Activated CD4-positive, alpha-beta T cell treated with anti-CD3 and anti-CD28 coated beads, Interleukin-2, Interleukin-4, amounts not matched to agents 100 ng/mL and 50 ng/mL, durations not matched to agents 16 hours and 8 hours (primary cell): ENCODE data around the gene B4GALT5.
"Not testable (repeated sequence)": the region's sequence is repeated elsewhere in the genome, so short reads cannot be mapped to it uniquely, and the experiment has no call there.

Experiments
- DNase-seq: peaks from one replicate; pipeline ENCODE4 v3.0.0-alpha.2; 2020; ENCODE audit warnings: low spot score

The B4GALT5 gene

GRCh38 chr20:49679634-49680033 lies 34.0 kb downstream of the B4GALT5 start:
- DNase-seq = no peak

GRCh38 chr20:49677777-49678758 lies 35.6 kb downstream of the B4GALT5 start:
- no peak for DNase-seq

- peak; percentile 82 for DNase-seq
Measured at GRCh38 chr20:49676581-49677291, 36.9 kb downstream of the B4GALT5 start.

GRCh38 chr20:49675368-49676151 lies 38.1 kb downstream of the B4GALT5 start:
- DNase-seq = peak; percentile 73

- no peak for DNase-seq
Measured at GRCh38 chr20:49674383-49675352, 39.0 kb downstream of the B4GALT5 start.

- no peak for DNase-seq
Measured at GRCh38 chr20:49672096-49672664, 41.5 kb downstream of the B4GALT5 start.

- DNase-seq = no peak
Measured at GRCh38 chr20:49671433-49671832, 42.2 kb downstream of the B4GALT5 start.

GRCh38 chr20:49669601-49670189 lies 44.0 kb downstream of the B4GALT5 start:
- DNase-seq = peak; percentile 82

GRCh38 chr20:49668878-49669195 lies 44.8 kb downstream of the B4GALT5 start:
- not testable (repeated sequence) for DNase-seq

GRCh38 chr20:49668181-49668877 lies 45.3 kb downstream of the B4GALT5 start:
- peak; percentile 69 for DNase-seq

GRCh38 chr20:49666911-49667310 lies 46.8 kb downstream of the B4GALT5 start:
- DNase-seq = no peak

GRCh38 chr20:49665796-49666195 lies 47.9 kb downstream of the B4GALT5 start:
- DNase-seq = no peak

GRCh38 chr20:49664612-49665313 lies 48.9 kb downstream of the B4GALT5 start:
- no peak for DNase-seq

- no peak for DNase-seq
Measured at GRCh38 chr20:49663112-49663511, 50.6 kb downstream of the B4GALT5 start.

- DNase-seq = peak; percentile 42
Measured at GRCh38 chr20:49661560-49662329, 51.9 kb downstream of the B4GALT5 start.

GRCh38 chr20:49660912-49661311 lies 52.8 kb downstream of the B4GALT5 start:
- DNase-seq = no peak

- no peak for DNase-seq
Measured at GRCh38 chr20:49659056-49659455, 54.6 kb downstream of the B4GALT5 start.

- DNase-seq = no peak
Measured at GRCh38 chr20:49658508-49658907, 55.2 kb downstream of the B4GALT5 start.
